Keratinocyte (primary cell): ENCODE results near the gene HENMT1.
"Not testable (repeated sequence)": the region's sequence is repeated elsewhere in the genome, so short reads cannot be mapped to it uniquely, and the experiment has no call there.

ENCODE experiments used
- CTCF ChIP-seq, 3 experiments: IDR thresholded peaks in 1 of 3; conservative IDR thresholded peaks in 1 of 3; optimal IDR thresholded peaks in 1 of 3; 2 replicates in 2 of 3; 3 replicates in 1 of 3; pipeline versions ENCODE3 to v1.5.1; 2011; ENCODE audit warnings: low read length in 3 of 3, mild to moderate bottlenecking in 3 of 3, moderate library complexity in 2 of 3, control low read depth in 1 of 3, inconsistent platforms in 1 of 3; ENCODE audit not compliant: insufficient read depth in 2 of 3; ENCODE audit errors: extremely low read depth in 1 of 3
- EZH2 ChIP-seq: IDR thresholded peaks from one replicate; pipeline ENCODE4 v1.6.1; 2012; ENCODE audit warnings: inconsistent platforms, mild to moderate bottlenecking, low read length, moderate library complexity

- TF ChIP-seq CTCF (optimal IDR thresholded peaks at IDR 0.05 in 1 of 3, IDR thresholded peaks at IDR 0.05 in 1 of 3, conservative IDR thresholded peaks at IDR 0.05 in 1 of 3; ENCODE audit: extremely low read depth in 1 of 3, insufficient read depth in 2 of 3, low read length in 3 of 3); EZH2: not testable (repeated sequence)
These were observed 20.0 kb downstream of the HENMT1 start for GRCh38 chr1:108640863-108641262.
